Effector memory CD8-positive, alpha-beta T cell (primary cell): ENCODE measurements around the gene MED12L.

Experiments
- ATAC-seq: fragments of 150-1000 bp; cut with Tn5 transposase; replicated peaks from 2 replicates; pipeline ENCODE4 v1.10.0; 2021; ENCODE audit warnings: mild to moderate bottlenecking, moderate library complexity
- DNase-seq, 3 experiments: peaks; one replicate each; pipeline ENCODE4 v3.0.0; 2021
- H3K27ac Mint-ChIP-seq, 2 donors: one replicate each; pipeline ENCODE4 v1.8.0; 2022; ENCODE audit warnings: mild to moderate bottlenecking in 2 of 2, mixed read lengths in 2 of 2, moderate library complexity in 2 of 2
- H3K27me3 Mint-ChIP-seq, 2 donors: one replicate each; pipeline ENCODE4 v1.8.0; 2022; ENCODE audit warnings: mixed read lengths in 2 of 2
- H3K36me3 Mint-ChIP-seq: one replicate; pipeline ENCODE4 v1.8.0; 2022; ENCODE audit warnings: mild to moderate bottlenecking, moderate library complexity, mixed read lengths; ENCODE audit not compliant: insufficient read depth
- H3K4me1 Mint-ChIP-seq, 2 donors: one replicate each; pipeline ENCODE4 v1.8.0; 2022; ENCODE audit warnings: low read depth in 2 of 2, mixed read lengths in 2 of 2
- H3K4me3 Mint-ChIP-seq, 2 donors: one replicate each; pipeline ENCODE4 v1.8.0; 2022; ENCODE audit warnings: mild to moderate bottlenecking in 2 of 2, mixed read lengths in 2 of 2, moderate library complexity in 2 of 2
- H3K9me3 Mint-ChIP-seq, 2 donors: one replicate each; pipeline ENCODE4 v1.8.0; 2022; ENCODE audit warnings: mixed read lengths in 2 of 2

The MED12L gene

DNA sequence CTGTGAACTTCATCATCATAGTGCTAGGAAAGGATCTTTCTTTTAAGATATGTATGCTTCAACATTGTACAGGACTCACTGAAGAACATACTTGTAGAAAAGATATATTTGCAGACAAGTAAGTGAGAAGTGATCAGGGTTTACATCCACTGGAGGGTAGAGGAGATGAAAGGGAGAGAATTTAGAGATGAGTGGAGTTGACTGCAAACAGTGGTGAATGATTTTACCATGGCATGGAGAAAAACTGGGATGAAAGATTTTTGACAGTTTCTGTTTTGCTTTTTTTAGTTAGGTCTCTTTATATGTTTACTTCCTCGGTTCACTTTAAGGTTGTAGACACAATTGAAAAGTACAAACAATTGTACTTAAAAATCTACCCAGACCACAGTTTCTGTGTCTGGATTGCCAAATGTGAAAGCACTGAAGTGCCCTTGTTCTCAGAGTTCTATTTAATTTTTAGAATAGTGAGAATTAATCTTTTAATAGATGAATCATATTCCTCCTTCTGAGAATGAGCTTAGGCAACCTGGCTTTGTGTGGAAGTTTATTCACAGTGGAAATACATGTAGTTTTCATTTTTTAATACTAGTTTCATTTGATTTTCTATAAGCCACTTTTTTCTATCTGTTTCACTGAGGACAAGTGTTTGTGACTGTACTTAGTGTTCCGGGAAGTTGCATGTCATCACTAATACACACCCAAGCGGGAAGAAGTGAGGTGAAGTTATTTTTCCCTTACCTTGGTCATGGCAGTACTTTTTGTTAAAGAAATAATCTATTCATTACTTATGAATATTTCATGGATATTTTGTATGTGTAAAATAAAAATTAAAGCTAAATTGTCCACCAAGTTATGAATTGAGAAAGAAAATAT lies 119.3 kb downstream of the MED12L start:
- ATAC-seq, result no peak
- H3K36me3 Mint-ChIP-seq, result peaks cover 31% of the 10 kb centered on the region
- H3K4me3 Mint-ChIP-seq, result peak overlapping the region; percentile 44 to 74

DNA sequence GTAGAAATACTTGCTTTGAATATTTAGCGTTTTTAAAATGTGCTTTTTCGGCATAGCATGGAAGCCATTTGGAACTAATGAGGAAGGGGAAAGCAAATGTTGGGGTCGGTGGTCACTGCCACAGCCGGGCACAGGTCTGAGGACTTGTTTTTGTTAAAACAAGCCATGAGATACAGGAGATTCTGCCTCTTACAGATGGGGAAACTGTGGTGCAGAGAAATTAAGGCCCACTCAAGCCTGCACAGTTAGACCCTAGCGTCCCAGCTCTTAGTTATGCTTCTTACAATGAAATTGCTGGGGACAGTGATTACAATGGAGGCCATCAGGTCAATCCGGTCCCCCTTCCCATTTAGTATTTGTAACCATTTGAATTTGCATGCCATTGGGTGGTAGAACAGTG lies 120.0 kb downstream of the MED12L start:
- ATAC-seq (no peak), DNase-seq (no peak)
- Mint-ChIP-seq H3K9me3 (no peaks in the 10 kb centered on the region), H3K36me3 (peaks cover 23% of the 10 kb centered on the region), H3K27me3 (no peaks in the 10 kb centered on the region), H3K4me1 (peaks cover 30 to 49% of the 10 kb centered on the region in 2 donors), H3K27ac (peak overlapping the region; percentile 77 to 95), H3K4me3 (peak overlapping the region; percentile 44 to 74)

More for the DNA sequence above, 119.3 kb downstream of the MED12L start:
- DNase-seq, result no peak
- Mint-ChIP-seq H3K4me1 (peaks cover 32 to 52% of the 10 kb centered on the region in 2 donors), H3K27me3 (no peaks in the 10 kb centered on the region), H3K9me3 (no peaks in the 10 kb centered on the region), H3K27ac (peak overlapping the region; percentile 77 to 95)

DNA sequence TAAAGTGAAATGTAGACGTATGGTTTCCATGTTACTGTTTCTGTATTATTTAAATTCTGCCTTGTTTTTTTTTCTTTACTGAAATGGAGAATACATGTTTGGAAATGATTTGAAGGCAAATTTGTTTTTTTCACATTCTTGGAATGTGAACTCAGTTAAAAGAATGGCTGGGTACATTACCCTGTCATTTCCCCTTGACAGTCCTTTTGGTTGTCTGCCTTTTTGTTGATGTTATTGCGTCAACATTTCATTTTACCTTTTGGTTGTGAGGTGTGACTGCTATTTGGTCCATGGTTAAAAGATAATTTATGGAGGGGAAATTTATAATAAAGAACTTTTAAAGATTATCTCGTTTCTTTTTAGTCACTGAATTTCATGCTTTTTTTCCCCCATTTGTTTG lies 120.7 kb downstream of the MED12L start:
- no peak for DNase-seq
- ATAC-seq, result no peak
- Mint-ChIP-seq H3K4me1 (peaks cover 35 to 53% of the 10 kb centered on the region in 2 donors), H3K27me3 (no peaks in the 10 kb centered on the region), H3K9me3 (no peaks in the 10 kb centered on the region), H3K36me3 (peaks cover 18% of the 10 kb centered on the region), H3K27ac (peak overlapping the region in 1 of 2 donors; percentile 95), H3K4me3 (peak overlapping the region; percentile 44 to 74)

DNA sequence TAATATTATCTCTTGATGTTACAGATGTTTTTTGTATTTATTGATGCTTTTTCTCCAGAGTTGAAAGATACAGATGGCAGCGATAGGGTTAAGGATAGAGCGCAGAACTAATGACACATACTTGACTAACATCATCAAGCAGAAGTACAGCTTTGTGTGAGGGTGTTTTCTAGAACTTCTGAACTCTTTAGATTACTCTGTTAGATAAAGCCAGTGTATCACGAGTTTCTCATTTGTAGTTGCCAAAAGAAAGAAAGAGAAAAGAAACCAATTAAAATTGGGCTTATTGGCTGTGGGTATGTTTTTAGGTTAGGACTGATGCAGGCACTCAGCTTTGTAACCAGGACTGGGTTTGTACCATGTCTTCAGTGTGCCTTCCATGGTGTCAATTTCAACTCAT lies 124.2 kb downstream of the MED12L start:
- peaks cover 28 to 40% of the 10 kb centered on the region in 2 donors for H3K4me1 Mint-ChIP-seq
- no peak for DNase-seq
- H3K36me3 Mint-ChIP-seq, result peaks cover 6% of the 10 kb centered on the region
- ATAC-seq, result peak; percentile 76
- H3K9me3 Mint-ChIP-seq, result no peaks in the 10 kb centered on the region
- no peak overlapping the region for H3K4me3 Mint-ChIP-seq
- H3K27me3 Mint-ChIP-seq, result no peaks in the 10 kb centered on the region
- peak overlapping the region; percentile 33 to 78 for H3K27ac Mint-ChIP-seq

DNA sequence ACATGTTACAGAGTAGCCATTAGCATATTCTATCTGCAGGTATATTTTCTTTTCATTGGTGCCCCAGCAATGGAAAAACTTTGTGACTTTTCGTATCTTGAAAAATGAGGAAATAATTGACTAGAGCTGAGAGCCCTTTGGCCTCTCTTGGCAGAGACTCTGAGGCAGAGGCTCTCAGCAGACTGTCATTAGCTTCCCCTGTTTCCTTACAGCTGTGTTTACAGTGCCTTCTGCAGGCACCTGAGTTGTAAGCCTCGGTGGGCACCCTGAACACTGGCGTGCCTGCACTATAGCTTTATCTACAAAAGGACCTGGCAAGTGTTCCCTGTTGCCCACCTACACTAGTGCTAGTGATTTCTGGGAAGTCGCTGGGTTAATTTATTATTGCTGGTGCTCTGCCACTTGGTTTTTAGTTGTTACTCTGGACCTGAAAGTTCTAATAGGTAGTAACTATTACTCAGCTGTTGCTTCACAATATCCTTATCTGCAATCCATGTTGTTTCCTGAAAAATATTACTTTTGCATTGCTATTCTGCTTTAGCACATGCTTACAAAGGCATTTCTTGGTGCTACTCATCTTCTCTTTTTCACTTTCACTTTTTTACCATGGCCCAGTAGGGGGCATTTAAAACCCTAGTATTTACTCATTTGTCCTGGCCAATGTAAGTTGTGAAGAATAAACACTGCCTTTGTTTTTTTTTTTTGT lies 125.4 kb downstream of the MED12L start:
- peaks cover 23 to 28% of the 10 kb centered on the region in 2 donors for H3K4me1 Mint-ChIP-seq
- H3K4me3 Mint-ChIP-seq, result peak overlapping the region; percentile 21 to 34

DNA sequence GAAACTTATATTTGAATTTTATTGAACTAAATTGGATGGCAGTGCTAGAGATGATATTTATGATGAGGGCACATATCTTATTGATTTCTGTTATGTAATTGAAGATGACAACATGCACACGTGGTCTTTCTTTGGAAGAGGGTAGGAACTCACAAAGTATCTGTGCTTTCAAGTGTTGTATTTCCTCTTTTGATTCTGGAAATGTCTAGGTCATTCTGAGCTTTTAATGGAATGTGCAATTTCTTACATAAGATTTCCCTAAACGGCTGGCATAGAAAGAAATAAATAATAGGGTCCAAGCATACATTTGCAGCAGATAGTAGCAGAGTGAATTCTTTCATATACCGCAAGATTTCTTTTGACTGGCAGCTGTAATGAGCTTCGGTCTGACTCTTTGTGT lies 127.7 kb downstream of the MED12L start:
- Mint-ChIP-seq H3K36me3 (peaks cover 3% of the 10 kb centered on the region), H3K4me1 (peaks cover 14 to 15% of the 10 kb centered on the region in 2 donors), H3K27me3 (no peaks in the 10 kb centered on the region), H3K9me3 (no peaks in the 10 kb centered on the region), H3K27ac (no peak overlapping the region), H3K4me3 (no peak overlapping the region)
- ATAC-seq (no peak), DNase-seq (no peak)

More for the DNA sequence above, 125.4 kb downstream of the MED12L start:
- DNase-seq, result no peak
- Mint-ChIP-seq H3K27ac (peak overlapping the region; percentile 55 to 75), H3K27me3 (no peaks in the 10 kb centered on the region), H3K36me3 (peaks cover 4% of the 10 kb centered on the region), H3K9me3 (no peaks in the 10 kb centered on the region)
- peak; percentile 34 for ATAC-seq

DNA sequence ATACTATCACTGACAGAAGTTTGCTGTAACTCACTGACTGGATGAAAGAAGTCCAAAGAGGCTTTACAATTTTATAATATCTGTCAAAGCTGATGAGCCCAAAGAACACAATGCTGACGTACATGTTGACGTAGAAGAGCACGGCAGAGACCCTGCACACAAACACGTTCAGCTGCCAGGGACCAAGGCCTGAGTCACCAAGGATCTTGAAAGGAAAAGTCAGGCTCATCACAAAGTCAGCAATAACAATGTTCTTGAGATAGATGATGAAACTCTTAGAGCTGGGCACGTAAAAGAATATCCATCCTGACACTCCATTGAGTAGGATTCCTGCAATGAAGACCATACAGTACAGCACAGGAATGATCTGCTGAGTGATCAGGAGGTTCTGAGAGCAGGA lies 128.4 kb downstream of the MED12L start:
- H3K27me3 Mint-ChIP-seq, result no peaks in the 10 kb centered on the region
- peaks cover under 1% of the 10 kb centered on the region for H3K36me3 Mint-ChIP-seq
- H3K4me3 Mint-ChIP-seq, result no peak overlapping the region
- peaks cover 10 to 12% of the 10 kb centered on the region in 2 donors for H3K4me1 Mint-ChIP-seq
- no peak for DNase-seq
- H3K27ac Mint-ChIP-seq, result no peak overlapping the region
- no peak for ATAC-seq
- no peaks in the 10 kb centered on the region for H3K9me3 Mint-ChIP-seq

DNA sequence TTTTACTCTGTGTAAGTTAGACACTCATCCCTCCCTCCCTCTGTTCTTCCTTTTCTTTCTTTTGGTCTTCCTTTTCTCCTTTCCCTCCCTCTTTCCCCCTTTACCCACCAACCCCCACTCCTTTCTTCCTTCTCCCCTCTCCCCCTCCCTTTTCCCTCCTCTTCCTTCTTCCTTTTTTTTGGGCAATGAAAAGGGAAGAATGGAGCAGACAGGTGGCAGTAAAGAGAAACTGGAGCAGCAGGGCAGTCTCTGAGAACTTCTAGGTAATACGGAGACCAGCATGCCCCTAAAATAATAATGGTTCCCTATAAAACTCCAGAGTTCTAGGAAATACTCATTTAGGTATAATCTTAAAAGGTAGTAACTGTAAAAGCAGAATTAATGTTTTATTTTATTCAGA lies 129.0 kb downstream of the MED12L start:
- H3K36me3 Mint-ChIP-seq, result no peaks in the 10 kb centered on the region
- H3K27ac Mint-ChIP-seq, result no peak overlapping the region
- H3K27me3 Mint-ChIP-seq, result no peaks in the 10 kb centered on the region
- no peaks in the 10 kb centered on the region for H3K9me3 Mint-ChIP-seq
- H3K4me3 Mint-ChIP-seq, result no peak overlapping the region
- ATAC-seq (no peak), DNase-seq (no peak)
- peaks cover 10 to 12% of the 10 kb centered on the region in 2 donors for H3K4me1 Mint-ChIP-seq

DNA sequence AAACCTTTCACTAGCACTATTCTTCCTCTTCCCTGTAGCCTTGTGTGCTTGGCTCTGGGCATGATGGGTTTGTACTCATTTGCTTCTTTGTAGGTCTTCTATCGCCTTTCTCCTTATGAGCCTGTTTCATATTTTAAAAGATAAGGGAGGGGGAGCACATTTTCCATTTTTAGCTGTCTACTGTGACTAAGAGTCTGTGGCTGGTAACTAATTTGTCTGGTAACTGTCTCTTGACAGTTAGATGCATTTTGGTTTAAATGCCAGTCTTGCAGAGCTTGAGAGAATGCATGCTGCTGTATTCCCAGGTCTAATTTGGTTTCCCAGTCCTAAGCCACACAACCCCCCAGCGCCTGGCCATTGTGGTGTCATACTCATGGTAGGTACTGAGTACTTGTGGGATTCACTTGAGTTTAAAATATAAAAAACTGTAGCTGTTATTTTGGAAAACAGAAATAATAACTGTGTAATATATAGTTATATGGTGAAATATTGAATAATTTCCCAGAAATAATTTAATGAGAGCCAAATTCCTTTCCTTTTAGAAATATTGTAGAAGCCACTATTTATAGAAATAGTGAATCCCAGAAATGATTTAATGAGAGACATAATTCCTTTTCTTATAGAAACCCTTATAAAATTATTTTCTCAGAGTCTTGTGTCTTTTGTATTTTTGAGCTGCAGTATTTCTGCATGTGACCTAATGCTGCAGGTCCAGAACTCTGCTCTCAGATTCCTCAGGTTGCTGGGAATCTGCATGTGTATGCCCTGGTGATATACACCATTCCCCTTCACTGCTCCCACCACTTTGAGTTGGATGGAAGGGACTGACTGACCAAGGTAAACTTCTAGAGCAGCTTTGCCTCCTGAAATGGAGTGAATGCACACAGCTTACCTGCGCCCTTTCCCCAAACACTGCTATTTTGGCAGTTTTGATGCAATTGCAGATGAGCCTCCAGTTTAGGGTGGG lies 131.5 kb downstream of the MED12L start:
- ATAC-seq (no peak), DNase-seq (no peak)
- Mint-ChIP-seq H3K9me3 (peaks cover 0 to 2% of the 10 kb centered on the region in 2 donors), H3K4me3 (no peak overlapping the region), H3K4me1 (peaks cover 0 to 2% of the 10 kb centered on the region in 2 donors), H3K27ac (no peak overlapping the region), H3K36me3 (no peaks in the 10 kb centered on the region), H3K27me3 (no peaks in the 10 kb centered on the region)

DNA sequence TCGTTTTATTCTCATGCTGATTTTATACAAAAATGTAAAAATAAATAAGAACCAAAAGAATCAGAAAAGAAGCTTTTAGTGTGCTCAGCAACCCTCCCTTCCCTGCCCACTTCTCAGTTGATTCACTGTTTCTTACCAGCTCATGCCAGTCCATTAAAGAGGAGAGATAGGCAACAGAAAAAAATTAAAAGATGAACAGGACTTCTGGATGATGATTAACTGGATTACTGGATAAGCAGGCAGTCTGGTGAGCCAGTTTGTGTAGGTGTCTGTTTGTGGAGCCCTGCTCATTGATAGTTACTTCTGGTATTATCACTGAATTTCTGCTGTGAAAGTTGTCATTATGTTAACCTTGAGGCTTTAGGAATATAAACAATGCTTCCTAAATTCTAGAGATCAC lies 132.7 kb downstream of the MED12L start:
- no peak for ATAC-seq
- Mint-ChIP-seq H3K4me3 (no peak overlapping the region), H3K9me3 (peaks cover 5 to 8% of the 10 kb centered on the region in 2 donors), H3K27ac (no peak overlapping the region), H3K36me3 (no peaks in the 10 kb centered on the region), H3K4me1 (peaks cover 0 to 2% of the 10 kb centered on the region in 2 donors), H3K27me3 (no peaks in the 10 kb centered on the region)
- DNase-seq, result no peak

DNA sequence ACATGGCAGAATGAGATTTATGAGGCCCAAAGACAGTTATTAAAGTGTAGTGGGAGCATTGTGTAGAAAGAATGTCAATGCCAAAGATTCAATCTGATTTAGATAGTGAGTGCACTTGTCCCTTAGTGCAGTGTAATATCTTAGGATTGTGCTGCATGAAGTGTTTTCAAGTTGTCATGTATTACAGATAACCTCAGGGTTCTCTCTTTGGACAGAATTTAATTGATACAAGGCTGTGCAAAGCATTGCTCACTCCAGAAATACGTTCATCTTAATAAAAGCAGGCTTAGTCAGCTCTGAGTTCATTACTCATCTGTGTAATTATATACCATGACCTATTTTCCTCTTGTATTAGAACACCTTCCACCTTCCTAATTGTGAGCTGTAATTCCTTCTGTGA lies 133.6 kb downstream of the MED12L start:
- H3K4me3 Mint-ChIP-seq, result no peak overlapping the region
- ATAC-seq (no peak), DNase-seq (no peak)

DNA sequence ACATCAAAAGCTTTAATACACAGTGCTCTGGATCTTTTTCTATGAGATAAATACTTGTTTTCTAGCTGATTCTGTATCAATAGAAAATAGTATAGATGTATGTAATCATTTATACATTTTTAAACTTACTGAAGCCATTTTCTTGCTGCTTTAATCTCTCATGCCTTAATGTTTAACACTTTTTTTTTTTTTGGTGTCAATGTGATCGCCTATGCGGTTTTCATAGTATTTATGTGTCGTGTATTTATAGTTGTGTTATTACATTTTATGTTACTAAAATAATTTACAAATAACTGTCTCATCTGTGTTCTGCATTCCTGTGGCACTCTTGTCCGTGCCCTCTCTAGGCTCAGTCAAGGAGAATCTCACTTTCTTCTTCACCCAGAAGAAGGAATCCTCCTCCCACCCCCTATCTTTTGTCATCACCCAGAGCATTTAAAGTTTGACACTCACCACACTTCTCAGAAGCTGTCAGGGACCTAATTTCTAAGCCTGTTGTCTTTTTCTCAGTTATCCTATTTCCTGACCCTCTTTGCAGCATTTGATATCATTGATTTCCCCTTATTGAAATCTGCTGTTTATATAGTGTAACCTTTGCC lies 138.9 kb downstream of the MED12L start:
- DNase-seq (no peak), ATAC-seq (peak; percentile 30)
- peak overlapping the region; percentile 68 to 78 for H3K27ac Mint-ChIP-seq
- peaks cover 27 to 28% of the 10 kb centered on the region in 2 donors for H3K4me1 Mint-ChIP-seq
- H3K36me3 Mint-ChIP-seq, result no peaks in the 10 kb centered on the region
- no peaks in the 10 kb centered on the region for H3K27me3 Mint-ChIP-seq
- H3K9me3 Mint-ChIP-seq, result peaks cover 5 to 8% of the 10 kb centered on the region in 2 donors
- H3K4me3 Mint-ChIP-seq, result peak overlapping the region; percentile 7 to 13

More for the DNA sequence above, 133.6 kb downstream of the MED12L start:
- no peaks in the 10 kb centered on the region for H3K27me3 Mint-ChIP-seq
- peaks cover 0 to 2% of the 10 kb centered on the region in 2 donors for H3K4me1 Mint-ChIP-seq
- peaks cover 5 to 8% of the 10 kb centered on the region in 2 donors for H3K9me3 Mint-ChIP-seq
- no peaks in the 10 kb centered on the region for H3K36me3 Mint-ChIP-seq
- no peak overlapping the region for H3K27ac Mint-ChIP-seq
